GM19438 (cell line): ENCODE results near the gene RUNDC1.

Experiments used
- ATAC-seq: cut with Tn5 transposase; IDR thresholded peaks from one replicate; pipeline ENCODE4 v1.9.1; 2021; ENCODE audit warnings: low read depth; ENCODE audit not compliant: unreplicated experiment

Gene RUNDC1

DNA sequence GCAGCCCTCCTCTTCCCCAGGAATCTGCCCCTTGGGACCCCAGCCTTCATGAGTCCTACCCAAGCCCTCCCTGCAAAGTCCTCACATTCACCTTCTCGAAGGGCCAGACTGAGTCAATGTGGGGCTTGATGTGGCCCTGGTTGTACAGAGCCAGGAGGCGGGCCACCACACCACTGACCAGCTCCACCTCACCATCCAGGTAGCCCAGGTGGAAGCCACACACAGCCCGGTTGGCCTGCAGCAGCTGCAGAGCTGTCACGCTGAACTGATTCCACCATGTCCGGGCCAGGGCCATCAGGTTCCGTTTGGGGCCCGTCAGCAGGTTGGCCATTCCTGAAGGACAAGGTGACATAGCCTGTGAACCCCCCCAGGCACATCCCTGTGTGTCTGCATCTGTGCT lies 35.9 kb downstream of the RUNDC1 start:
- ATAC-seq = no peak

DNA sequence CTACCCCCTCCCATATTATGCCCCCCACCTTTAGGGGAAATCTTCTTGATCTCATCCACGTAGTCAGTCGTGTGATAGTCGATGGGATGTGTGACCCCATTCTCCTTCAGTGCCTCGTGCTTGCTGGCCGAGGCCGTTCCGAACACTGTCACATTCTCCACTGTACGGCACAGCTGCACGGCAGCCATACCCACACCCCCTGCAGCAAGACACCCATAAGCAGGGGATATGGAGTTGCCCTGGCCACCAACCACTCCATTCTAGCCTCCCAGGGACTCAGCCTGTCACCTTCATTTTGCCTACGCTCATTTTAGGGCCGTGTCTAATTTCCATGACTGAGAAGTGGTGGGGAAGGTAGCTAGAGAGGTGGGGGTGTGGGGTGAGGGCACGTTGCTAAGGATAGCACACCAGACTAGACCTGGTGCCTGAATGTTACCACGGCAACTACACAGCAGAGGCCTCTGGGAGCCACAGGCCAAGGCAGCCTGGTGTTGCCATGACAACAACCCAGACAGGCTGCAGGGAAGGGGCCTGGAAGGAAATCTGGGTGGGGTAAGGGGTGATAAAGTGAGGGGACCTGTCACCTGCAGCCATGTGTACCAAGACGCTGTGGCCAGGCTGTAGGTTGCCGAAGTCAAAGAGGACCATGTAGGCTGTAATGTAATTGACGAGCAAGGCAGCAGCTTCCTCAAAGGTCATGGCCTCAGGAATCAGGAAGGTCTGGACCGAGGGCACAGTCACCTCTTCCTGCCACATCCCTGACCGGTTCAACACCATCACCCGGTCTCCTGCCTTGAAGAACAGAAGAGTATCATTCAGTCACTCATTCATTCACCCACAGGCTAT lies 37.9 kb downstream of the RUNDC1 start:
- ATAC-seq = no peak

DNA sequence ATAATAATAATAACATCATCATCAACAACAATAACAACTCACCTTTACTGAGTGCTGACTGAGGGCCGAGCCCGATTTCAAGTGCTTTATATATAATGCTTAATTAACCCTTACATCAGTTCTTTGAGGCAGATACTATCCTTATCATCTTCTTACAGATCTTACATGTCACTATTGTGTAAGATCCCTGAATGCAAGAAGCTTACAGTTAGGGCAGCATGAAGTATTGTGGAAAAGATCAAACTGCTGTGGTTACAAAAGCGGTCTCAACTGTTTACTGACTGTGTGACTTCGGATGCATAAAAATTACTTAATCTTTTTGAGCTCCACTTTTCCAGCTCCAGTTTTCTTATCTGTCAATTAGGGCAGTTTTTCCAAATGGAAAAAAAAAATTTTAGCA lies 38.6 kb downstream of the RUNDC1 start:
- ATAC-seq = no peak

DNA sequence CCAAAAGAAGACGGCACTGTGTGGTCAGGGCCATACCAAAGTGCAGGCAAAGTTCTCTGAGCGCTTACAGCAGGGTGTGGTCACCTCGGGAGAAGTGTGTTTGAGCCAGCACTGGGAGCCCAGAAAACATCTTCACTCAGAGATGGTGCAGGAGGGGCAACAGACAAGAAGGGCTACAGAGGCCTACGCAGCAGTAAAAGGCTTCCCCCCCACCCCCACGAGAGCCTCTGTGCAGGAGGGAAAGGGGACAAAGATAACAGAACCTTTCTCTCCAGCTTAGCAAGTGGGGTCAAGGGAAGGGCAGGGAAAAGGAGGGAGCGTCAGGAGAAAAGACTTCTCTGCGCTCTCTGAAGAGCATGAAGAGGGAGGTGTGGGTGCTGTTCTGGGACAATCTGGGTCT lies 39.1 kb downstream of the RUNDC1 start:
- ATAC-seq = no peak

DNA sequence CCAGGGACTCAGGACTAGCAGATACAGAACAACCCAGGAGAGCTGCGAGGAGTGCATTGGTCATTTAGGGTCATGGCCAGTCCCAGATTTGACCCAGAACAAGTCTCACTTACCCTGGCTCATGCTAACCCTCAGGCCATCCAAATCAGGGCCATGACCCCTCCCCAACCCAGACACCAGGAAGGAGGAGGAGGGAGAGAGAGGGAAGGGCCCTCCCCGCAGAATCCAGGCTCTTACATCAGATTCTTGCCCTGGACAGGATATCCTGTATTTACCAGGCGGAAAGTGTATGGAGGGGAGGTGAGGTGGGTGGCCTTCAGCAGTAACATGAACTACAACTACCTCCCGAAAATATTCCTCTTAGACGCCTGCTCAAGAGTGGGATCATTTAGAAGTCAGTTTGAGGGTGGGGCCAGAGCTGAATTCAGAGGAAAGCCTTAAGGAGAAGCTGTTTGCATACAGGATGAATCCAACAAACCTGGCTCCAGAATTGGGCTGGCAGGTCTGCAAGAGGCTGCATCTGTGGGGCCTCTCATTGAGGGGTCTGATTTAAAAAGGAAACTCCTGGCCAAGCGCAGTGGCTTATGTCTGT lies 39.8 kb downstream of the RUNDC1 start:
- no peak for ATAC-seq

DNA sequence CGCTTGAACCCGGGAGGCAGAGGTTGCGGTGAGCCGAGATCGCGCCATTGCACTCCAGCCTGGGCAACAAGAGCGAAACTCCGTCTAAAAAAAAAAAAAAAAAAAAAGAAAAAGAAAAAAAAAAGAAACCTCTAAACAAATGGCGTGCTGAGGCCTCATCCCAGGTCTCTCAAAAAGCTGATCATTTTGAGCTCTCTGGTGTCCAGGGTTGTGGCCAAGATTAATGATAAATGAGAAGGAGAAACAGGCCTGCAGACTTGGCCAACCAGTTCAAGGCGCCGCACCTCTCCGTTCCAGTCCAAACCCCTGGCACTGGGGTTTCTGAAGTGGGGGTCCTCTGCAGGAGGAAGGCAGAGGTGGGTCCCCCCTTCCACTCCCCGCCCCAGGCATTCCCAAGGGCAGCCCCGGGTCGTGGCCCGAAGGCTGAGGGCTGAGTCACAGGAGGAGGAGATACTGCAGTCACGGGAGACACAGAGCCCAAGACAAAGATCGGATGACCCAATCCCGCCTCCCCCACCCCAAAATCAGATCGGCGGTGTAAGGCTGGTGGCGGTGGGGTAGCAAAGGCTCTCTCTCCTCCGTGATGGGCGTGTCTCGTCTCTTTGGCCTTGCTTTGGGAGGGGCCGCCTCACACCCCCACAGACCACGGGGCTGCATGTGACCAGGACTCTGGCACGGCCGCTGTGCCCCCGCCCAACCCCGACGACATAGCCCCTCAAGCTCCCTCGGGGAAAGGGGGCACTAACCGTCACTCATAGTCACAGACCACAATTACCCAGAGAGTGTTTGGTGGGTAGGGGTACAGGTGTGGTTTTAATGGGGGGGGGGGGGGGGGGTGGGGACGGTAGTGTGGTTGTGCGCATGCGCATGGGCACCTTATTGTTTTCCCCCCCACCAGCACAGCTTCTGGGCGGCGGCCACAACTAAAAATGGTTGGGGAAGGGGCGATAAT lies 40.7 kb downstream of the RUNDC1 start:
- ATAC-seq = no peak

DNA sequence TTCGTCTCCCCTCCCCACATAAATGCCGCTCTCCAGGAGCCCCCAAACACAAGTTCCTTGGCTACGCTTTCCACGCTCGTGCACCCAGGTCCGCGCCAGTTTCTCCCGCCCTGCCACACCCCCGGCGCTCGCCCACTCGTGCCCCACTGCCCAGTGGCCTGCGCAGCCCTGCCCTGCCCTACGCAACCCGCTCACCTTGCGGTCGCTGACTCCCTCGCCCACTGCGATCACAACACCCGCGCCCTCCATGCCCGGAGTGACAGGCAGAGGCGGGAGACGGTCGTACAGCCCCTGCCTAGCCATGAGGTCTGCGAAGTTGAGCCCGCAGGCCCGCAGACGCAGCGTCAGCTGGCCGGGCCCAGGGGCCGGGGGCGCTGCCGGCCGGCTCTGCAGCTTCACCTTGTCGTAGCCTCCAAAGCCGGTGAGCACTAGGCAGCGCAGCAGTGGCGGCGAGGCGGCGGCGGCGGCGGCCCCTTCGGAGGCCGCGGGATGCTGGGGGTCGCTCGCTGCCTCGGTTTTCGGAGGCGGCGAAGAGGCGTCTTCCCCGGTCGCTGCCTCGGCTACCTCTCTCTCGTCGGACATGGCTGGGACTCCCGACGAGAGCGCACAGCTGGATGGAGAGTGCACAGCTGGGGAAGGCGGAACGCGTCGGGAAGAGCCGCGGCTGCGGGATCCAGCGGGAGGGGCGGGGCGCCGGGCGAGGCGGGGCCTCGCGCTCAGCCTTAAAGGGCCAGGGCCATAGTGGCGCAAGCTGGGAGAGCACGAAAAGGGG lies 41.6 kb downstream of the RUNDC1 start, which contains the start of gene VAT1:
TSS of gene VAT1 (minus strand) at position 645 of the 772 bp plus-strand sequence. CDS start at position 582, 63 bp downstream.
- ATAC-seq = no peak

DNA sequence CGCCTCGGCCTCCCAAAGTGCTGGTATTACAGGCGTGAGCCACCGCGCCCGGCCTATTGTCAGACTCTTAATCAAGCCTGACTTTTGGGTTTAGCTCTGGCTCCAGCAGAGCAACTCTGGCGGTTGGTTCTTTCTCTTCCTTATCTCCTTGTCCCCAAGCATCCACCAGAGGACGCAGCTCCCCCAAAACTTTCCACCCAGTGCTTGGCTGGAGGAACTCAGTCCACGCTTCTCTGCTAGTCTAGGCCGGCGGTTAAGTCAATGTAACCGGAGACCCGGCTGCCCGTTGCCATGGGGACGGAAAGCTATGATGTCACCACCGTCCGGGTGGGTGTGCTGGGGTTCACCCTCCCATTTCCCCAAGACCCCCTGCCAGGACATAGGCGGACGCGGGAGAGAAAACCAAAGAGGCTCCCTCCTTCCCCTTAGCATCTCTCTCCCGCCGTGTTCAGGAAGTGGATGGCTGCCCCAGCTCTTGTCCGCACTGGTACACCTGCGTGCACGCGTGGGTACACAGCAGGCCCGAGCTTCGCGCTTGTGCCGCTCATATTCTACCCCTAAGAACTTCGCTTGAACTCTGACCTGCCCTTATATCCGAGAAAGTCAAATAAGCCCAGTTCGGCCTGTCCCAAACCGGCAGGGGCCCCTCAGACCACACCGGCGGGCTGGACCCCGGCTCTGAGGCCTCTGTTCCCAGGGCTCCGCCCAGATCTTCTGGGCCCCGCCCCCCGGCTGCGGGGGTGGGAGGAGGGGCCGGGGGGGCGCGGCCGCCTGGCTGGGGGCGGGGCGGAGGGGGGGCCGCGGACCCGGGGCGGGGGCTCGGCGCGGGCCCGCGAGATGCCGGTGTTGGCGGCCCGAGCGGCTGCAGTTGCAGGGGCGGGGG lies 44.3 kb downstream of the RUNDC1 start, which contains the start of gene RND2:
TSS of gene RND2 (plus strand) at position 825 of the 883 bp plus-strand sequence. CDS start 117 bp downstream, outside the sequence.
- ATAC-seq = no peak

DNA sequence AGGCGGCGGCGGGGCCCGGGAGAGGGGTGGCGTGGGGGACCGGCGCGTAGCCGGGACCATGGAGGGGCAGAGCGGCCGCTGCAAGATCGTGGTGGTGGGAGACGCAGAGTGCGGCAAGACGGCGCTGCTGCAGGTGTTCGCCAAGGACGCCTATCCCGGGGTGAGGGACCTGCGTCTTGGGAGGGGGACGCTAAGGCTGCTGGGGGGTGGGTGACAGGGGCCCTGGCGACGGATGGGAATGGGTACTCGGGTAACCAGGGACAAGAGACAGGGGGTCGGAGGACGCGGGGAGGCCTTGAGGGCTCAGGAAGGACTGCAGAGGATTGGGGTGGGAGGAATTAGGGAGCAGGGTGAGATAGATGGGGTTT lies 44.9 kb downstream of the RUNDC1 start:
- ATAC-seq = no peak

DNA sequence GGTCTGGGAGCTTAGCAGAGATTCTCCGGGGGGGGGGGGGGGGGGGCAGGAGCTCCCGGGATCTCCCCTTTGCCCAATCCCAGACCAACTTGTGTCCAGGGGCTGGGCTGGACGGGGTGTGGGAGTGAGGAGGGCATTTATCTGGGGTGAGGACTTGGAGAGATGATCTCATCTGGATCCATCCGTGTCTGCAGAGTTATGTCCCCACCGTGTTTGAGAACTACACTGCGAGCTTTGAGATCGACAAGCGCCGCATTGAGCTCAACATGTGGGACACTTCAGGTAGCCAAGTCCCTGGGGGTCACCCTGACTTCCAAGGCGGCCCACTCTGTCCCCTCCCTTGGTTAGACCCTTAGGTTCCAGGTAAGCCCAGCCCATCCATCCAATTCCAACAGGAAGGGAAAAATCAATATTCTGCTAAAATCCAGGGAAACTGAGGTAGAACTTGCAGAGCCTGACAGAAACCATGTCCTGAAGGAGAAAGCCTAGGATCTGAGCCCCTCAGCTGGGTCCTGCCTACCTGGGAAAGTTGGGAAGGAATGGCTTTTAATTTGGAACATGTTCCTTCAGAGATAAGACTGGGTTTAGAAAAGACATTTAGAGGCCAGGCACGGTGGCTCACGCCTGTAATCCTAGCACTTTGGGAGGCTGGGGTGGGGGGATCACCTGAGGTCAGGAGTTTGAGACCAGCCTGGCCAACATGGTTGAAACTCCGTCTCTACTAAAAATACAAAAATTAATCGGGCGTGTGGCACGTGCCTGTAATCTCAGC lies 45.6 kb downstream of the RUNDC1 start:
- ATAC-seq = no peak

DNA sequence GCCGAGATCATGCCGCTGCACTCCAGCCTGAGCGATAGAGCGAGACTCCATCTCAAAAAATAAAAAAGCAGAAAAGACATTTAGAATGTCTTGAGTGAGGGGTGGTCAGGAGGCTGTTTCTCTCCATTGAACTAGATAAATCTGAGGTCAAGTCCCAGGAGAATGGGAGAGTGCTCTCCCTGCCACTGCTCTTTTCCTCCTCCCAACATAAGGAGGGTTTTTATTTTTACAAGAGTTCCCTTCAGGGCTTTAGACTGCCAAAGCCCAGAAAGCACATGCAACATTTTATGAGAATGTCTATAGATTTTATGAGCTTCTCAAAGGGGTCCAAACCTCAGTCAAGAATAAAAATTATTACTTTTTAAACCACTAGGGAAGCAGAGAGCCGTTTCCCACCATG lies 46.2 kb downstream of the RUNDC1 start:
- ATAC-seq = no peak

DNA sequence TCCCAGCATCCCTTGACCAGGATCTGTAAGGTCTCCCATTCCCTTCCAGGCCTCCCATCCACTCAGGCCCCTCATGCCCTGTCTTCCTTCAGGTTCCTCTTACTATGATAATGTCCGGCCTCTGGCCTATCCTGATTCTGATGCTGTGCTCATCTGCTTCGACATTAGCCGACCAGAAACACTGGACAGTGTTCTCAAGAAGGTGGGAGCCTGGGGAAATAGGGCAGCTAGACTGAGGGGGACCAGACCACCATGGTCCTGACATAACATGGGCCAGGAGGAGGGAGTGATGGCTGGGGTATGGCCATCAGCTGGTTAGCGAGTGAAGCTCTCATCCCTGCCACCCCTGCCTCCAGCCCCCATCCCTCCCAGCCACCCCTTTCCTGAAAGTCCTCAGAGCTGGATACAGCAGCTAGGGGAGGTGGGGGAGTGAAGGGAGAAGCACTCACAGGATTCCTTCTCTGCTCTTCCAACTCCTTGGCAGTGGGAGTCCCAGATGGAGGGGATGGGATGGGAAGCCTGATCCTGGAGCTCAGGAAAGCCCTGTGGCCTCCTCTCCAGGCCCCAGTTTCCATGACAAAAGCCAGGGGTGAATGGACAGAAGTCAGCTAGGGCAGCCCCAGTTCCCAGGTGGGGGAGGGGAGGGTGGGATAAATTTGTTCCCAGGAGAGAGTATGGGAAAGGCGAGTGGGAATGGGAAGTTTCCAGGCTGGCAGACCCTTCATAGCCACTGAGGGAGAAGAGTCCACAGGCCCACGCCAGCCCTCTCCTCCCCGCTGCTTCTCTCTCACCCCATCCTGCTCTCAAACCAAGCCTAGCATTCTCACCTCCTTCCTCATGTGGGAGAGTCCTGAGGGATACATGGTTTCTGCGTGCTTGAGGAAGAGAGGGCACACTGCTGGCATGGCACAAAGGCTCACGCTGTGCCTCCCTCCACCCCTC lies 47.0 kb downstream of the RUNDC1 start:
- no peak for ATAC-seq

DNA sequence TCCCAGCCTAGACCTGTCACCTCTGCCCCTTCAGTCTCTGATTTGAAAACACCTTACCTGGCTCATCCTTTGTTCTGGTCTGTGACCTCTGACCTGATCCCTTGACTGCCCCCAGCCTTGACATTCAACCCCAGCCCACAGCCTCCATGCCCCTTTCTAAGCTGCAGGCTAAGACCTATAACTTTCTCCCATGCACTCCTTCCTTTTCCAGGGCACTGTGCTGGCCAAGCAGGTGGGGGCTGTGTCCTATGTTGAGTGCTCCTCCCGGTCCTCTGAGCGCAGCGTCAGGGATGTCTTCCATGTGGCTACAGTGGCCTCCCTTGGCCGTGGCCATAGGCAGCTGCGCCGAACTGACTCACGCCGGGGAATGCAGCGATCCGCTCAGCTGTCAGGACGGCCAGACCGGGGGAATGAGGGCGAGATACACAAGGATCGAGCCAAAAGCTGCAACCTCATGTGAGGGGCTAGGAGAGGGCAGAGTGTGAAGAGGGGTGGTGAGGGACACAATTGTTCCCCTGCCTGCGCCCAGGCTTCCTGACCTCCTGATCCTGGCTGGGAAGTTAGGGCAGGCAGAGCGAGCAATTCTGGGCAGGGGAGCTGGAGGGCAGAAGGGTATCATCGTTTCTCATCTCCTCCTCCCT lies 48.0 kb downstream of the RUNDC1 start:
- no peak for ATAC-seq

DNA sequence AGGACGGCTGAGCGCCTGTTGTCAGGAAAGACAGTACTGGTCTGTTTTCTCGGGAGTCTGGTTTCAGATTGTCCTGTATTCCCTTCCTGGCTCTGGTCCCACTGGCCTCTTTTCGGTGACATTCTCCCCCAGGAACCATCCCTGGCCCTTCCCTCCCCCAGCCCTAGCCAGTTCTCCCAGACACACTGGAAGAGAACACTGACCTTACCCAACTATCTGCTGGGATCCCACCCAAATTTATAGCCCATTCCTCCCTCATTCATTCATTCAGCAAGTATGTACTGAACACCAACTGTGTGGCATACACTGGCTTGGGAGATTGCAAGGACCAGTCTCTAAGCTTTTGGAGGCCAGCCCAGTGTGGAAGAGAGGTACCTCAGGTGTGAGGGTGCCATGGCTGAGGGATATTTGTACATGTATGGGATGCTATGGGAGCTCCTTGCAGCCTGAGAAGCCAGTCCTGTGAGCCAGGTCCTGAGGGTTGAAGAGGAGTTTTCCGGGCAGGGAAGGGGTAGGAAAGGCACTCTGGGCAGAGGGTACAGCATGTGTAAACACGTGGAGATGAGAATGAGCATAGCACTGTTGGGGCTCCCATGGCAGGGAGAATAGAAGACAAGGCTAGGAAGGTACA lies 49.9 kb downstream of the RUNDC1 start:
- ATAC-seq = no peak

DNA sequence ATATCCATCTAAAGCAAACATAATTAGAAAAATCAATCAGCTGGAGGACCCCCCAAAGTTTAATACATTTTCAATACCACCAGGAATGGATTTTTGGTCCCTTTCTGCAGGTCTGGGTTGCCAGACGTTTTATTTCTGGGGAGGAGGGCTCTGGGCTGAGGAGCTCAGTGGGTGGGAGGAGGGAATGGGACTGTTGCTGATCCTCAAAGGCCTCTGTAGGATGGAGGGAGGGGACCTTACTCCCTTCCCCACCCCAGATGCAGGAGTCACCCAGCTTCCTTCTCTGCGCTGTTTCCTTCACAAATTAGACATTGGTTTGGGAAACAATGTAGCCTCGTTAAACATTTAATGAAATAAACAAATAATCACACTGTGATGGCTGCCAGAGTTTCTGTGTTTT lies 51.3 kb downstream of the RUNDC1 start:
- ATAC-seq = no peak
